MCF 10A (cell line): Measurements from ENCODE around the gene YLPM1. TPM values are rescaled to one million over a fixed set of nuclear protein-coding genes. Genes with fewer than 3 reads are reported as not detected.

Source experiments
- BruUV-seq: library from RNA; stranded (reverse); fragments of 400-500 nt; replicated peaks from 2 replicates; lab custom pipeline; 2021; lab: Mats Ljungman, UMichigan
- CTCF ChIA-PET: fragments of 300-600 bp; sonication (Branson Sonifier 250); formaldehyde crosslinking; extraction: SDS; loops from one replicate; lab custom pipeline; 2021; ENCODE audit warnings: antibody characterized with exemption, inconsistent platforms; lab: Yijun Ruan, JAX
- POLR2A ChIA-PET: fragments of 300-600, 350-650 bp; sonication (Branson Sonifier 250); formaldehyde crosslinking; extraction: SDS; loops from one replicate; lab custom pipeline; 2020; ENCODE audit warnings: antibody characterized with exemption, inconsistent platforms; lab: Yijun Ruan, JAX
- DNase-seq: peaks from one replicate; pipeline ENCODE4 v3.0.0-alpha.2; 2018; ENCODE audit not compliant: unreplicated experiment
- H3K27ac Mint-ChIP-seq: one replicate; pipeline ENCODE4 v1.8.0; 2022; ENCODE audit warnings: mild to moderate bottlenecking, low read depth, mixed read lengths; ENCODE audit not compliant: unreplicated experiment
- H3K27me3 Mint-ChIP-seq: one replicate; pipeline ENCODE4 v1.8.0; 2022; ENCODE audit warnings: mixed read lengths; ENCODE audit not compliant: insufficient read depth, unreplicated experiment
- H3K36me3 Mint-ChIP-seq: one replicate; pipeline ENCODE4 v1.8.0; 2022; ENCODE audit warnings: mild to moderate bottlenecking, moderate library complexity, mixed read lengths; ENCODE audit not compliant: insufficient read depth, unreplicated experiment
- H3K4me1 Mint-ChIP-seq: one replicate; pipeline ENCODE4 v1.8.0; 2022; ENCODE audit warnings: mixed read lengths; ENCODE audit not compliant: insufficient read depth, unreplicated experiment
- H3K4me3 Mint-ChIP-seq: one replicate; pipeline ENCODE4 v1.8.0; 2022; ENCODE audit warnings: mild to moderate bottlenecking, moderate library complexity, mixed read lengths; ENCODE audit not compliant: unreplicated experiment
- H3K9me3 Mint-ChIP-seq: one replicate; pipeline ENCODE4 v1.8.0; 2022; ENCODE audit warnings: mixed read lengths; ENCODE audit not compliant: unreplicated experiment
- CTCF ChIP-seq: fragments of 200-600 bp; IDR thresholded peaks from one replicate; pipeline ENCODE4 v1.8.0; 2022; ENCODE audit warnings: antibody characterized with exemption, mild to moderate bottlenecking; ENCODE audit not compliant: unreplicated experiment
- intact Hi-C: fragments of 100-400 bp; cut with micrococcal nuclease; formaldehyde crosslinking; loops from 2 replicates; pipeline ENCODE4 v1.14.1; 2022
- total RNA-seq: library from RNA; stranded (reverse); gene quantifications from 2 replicates; pipeline ENCODE4 v1.2.3, GENCODE V29; 2022

Gene YLPM1
- total RNA-seq, 1 experiment from 2014 or later: 40.5 TPM

- intact Hi-C loops: no loop called here
- Mint-ChIP-seq H3K4me1 (peaks cover 15% of the 10 kb centered on the region), H3K27ac (no peak overlapping the region), H3K27me3 (no peaks in the 10 kb centered on the region), H3K36me3 (peaks cover 9% of the 10 kb centered on the region), H3K9me3 (no peaks in the 10 kb centered on the region), H3K4me3 (no peak overlapping the region)
- ChIA-PET POLR2A (interaction anchor here (0.6 kb wide), 1 partner anchor 683 kb away, joined by 3 read pairs; no protein-coding TSS in a partner anchor), CTCF (interaction anchor here (0.6 to 4.4 kb wide), 2 partner anchors 15 to 238 kb away, joined by 4 to 38 read pairs; no protein-coding TSS in a partner anchor)
- no TSS peak for BruUV-seq
- TF ChIP-seq CTCF: no peak
- no peak for DNase-seq
Observed at GRCh38 chr14:74846168-74846567, 83.1 kb downstream of the YLPM1 start.

GRCh38 chr14:74846968-74847665 is 84.0 kb downstream of the YLPM1 start:
- DNase-seq: no peak
- ChIA-PET POLR2A (interaction anchor here (0.6 kb wide), 1 partner anchor 682 kb away, joined by 3 read pairs; no protein-coding TSS in a partner anchor), CTCF (interaction anchor here (0.6 to 4.4 kb wide), 2 partner anchors 14 to 238 kb away, joined by 4 to 38 read pairs; no protein-coding TSS in a partner anchor)
- H3K27ac Mint-ChIP-seq: no peak overlapping the region
- no TSS peak for BruUV-seq
- intact Hi-C loops: no loop called here
- H3K4me1 Mint-ChIP-seq: peaks cover 15% of the 10 kb centered on the region
- peaks cover 2% of the 10 kb centered on the region for H3K36me3 Mint-ChIP-seq
- no peak for TF ChIP-seq CTCF
- H3K27me3 Mint-ChIP-seq: no peaks in the 10 kb centered on the region
- no peaks in the 10 kb centered on the region for H3K9me3 Mint-ChIP-seq
- H3K4me3 Mint-ChIP-seq: no peak overlapping the region

- peaks cover 5% of the 10 kb centered on the region for H3K4me1 Mint-ChIP-seq
- no peak overlapping the region for H3K27ac Mint-ChIP-seq
- intact Hi-C loops: no loop called here
- H3K4me3 Mint-ChIP-seq: no peak overlapping the region
- no peaks in the 10 kb centered on the region for H3K36me3 Mint-ChIP-seq
- BruUV-seq: no TSS peak
- ChIA-PET CTCF (interaction anchor here (0.6 to 4.4 kb wide), 4 partner anchors 12 to 359 kb away, joined by 3 to 38 read pairs (median 6); no protein-coding TSS in a partner anchor), POLR2A (interaction anchor here (0.6 to 1.2 kb wide), 3 partner anchors 11 to 35 kb away, joined by 3 to 4 read pairs (median 3); no protein-coding TSS in a partner anchor)
- TF ChIP-seq CTCF: no peak
- H3K27me3 Mint-ChIP-seq: no peaks in the 10 kb centered on the region
- DNase-seq: peak; percentile 30
- no peaks in the 10 kb centered on the region for H3K9me3 Mint-ChIP-seq
Observed at GRCh38 chr14:74848768-74849167, 85.7 kb downstream of the YLPM1 start.

GRCh38 chr14:74852922-74853530 is 89.9 kb downstream of the YLPM1 start:
- Mint-ChIP-seq H3K4me3 (no peak overlapping the region), H3K36me3 (peaks cover 6% of the 10 kb centered on the region), H3K9me3 (no peaks in the 10 kb centered on the region), H3K27ac (no peak overlapping the region), H3K4me1 (peaks cover 5% of the 10 kb centered on the region), H3K27me3 (no peaks in the 10 kb centered on the region)
- no TSS peak for BruUV-seq
- POLR2A ChIA-PET: interaction anchor here (0.7 to 1.0 kb wide), 3 partner anchors 10 to 244 kb away, joined by 3 to 4 read pairs (median 3); no protein-coding TSS in a partner anchor
- no peak for DNase-seq
- intact Hi-C loops: no loop called here
- TF ChIP-seq CTCF: no peak
- CTCF ChIA-PET: interaction anchor here (1.4 to 3.1 kb wide), 2 partner anchors 8 to 53 kb away, joined by 4 to 25 read pairs; no protein-coding TSS in a partner anchor
